Endothelial cell of umbilical vein (primary cell): ENCODE results near the gene FABP7.

Experiments used
- CTCF ChIP-seq, 2 donors: IDR thresholded peaks; 1 replicate in 1 of 2; 2 replicates in 1 of 2; pipeline ENCODE4 v1.5.1; 2011; ENCODE audit warnings: low read length in 2 of 2, mild to moderate bottlenecking in 2 of 2, moderate library complexity in 2 of 2, control low read depth in 1 of 2, inconsistent platforms in 1 of 2, low read depth in 1 of 2; ENCODE audit not compliant: insufficient read depth in 1 of 2; ENCODE audit errors: extremely low read depth in 1 of 2
- MAX ChIP-seq: IDR thresholded peaks from 2 replicates; pipeline ENCODE4 v1.6.1; 2011; ENCODE audit not compliant: insufficient read depth, insufficient read length

GRCh38 chr6:122804962-122805485 is 25.5 kb downstream of the FABP7 start:
- no peak for TF ChIP-seq CTCF (IDR thresholded peaks at IDR 0.05; ENCODE audit: extremely low read depth in 1 of 2, insufficient read depth in 1 of 2, low read depth in 1 of 2, low read length in 2 of 2)
- no peak for TF ChIP-seq MAX
